Measurements from ENCODE around the gene HNRNPA2B1. TPM values are rescaled to one million over a fixed set of nuclear protein-coding genes. Genes with fewer than 3 reads are reported as not detected.
"Not testable (repeated sequence)": the region's sequence is repeated elsewhere in the genome, so short reads cannot be mapped to it uniquely, and the experiment has no call there.

Gene HNRNPA2B1
- total RNA-seq, 4 donors from 2014 or later, result 184 to 306 (median 234) TPM

GRCh38 chr7:26165950-26166683, 34.4 kb downstream of the HNRNPA2B1 start:
- Histone ChIP-seq H3K4me3 (no peak overlapping the region), H3K9me3 (no peaks in the 10 kb centered on the region), H3K4me1 (peaks cover 0 to 5% (median 0%) of the 10 kb centered on the region in 4 donors), H3K36me3 (peaks cover 0 to 35% (median 0%) of the 10 kb centered on the region in 3 donors), H3K27ac (no peak overlapping the region), H3K27me3 (no peaks in the 10 kb centered on the region)
- 65 to 71% methylated on average over 9 of the region's 9 CpGs for WGBS, 2 donors
- TF ChIP-seq POLR2A (IDR thresholded peaks at IDR 0.05), result no peak
- no peak for TF ChIP-seq EP300 (IDR thresholded peaks at IDR 0.05)
- TF ChIP-seq CTCF (IDR thresholded peaks at IDR 0.05), result no peak
- no peak for DNase-seq (ENCODE audit: low spot score in 2 of 2)

GRCh38 chr7:26163804-26164203, 36.7 kb downstream of the HNRNPA2B1 start:
- H3K27ac ChIP-seq; H3K27me3 ChIP-seq; H3K4me1 ChIP-seq; H3K9me3 ChIP-seq; DNase-seq (ENCODE audit: low spot score in 2 of 2); H3K4me3 ChIP-seq: not testable (repeated sequence)
- 75 to 80% methylated on average over 1 of the region's 1 CpG for WGBS, 2 donors
- H3K36me3 ChIP-seq, result peaks cover 0 to 16% (median 0%) of the 10 kb centered on the region in 3 donors

- Histone ChIP-seq H3K4me3 (no peak overlapping the region), H3K27ac (no peak overlapping the region), H3K27me3 (no peaks in the 10 kb centered on the region), H3K9me3 (no peaks in the 10 kb centered on the region), H3K4me1 (peaks cover 0 to 5% (median 0%) of the 10 kb centered on the region in 4 donors), H3K36me3 (peaks cover 0 to 16% (median 0%) of the 10 kb centered on the region in 3 donors)
- 69 to 82% methylated on average over 2 of the region's 2 CpGs for WGBS, 2 donors
- DNase-seq (ENCODE audit: low spot score in 2 of 2), result no peak
- TF ChIP-seq CTCF (IDR thresholded peaks at IDR 0.05) (no peak), POLR2A (IDR thresholded peaks at IDR 0.05) (no peak), EP300 (IDR thresholded peaks at IDR 0.05) (no peak)
Observed at GRCh38 chr7:26162431-26162830, 38.1 kb downstream of the HNRNPA2B1 start.

- Histone ChIP-seq H3K4me1 (peaks cover 0 to 11% (median 6%) of the 10 kb centered on the region in 4 donors), H3K36me3 (peaks cover 0 to under 1% (median 0%) of the 10 kb centered on the region in 3 donors), H3K4me3 (no peak overlapping the region), H3K9me3 (no peaks in the 10 kb centered on the region), H3K27ac (no peak overlapping the region), H3K27me3 (no peaks in the 10 kb centered on the region)
- no peak for DNase-seq (ENCODE audit: low spot score in 2 of 2)
- no peak for TF ChIP-seq POLR2A (IDR thresholded peaks at IDR 0.05)
- 94 to 96% methylated on average over 2 of the region's 2 CpGs for WGBS, 2 donors
Observed at GRCh38 chr7:26160896-26161295, 39.6 kb downstream of the HNRNPA2B1 start.

GRCh38 chr7:26159243-26159642, 41.3 kb downstream of the HNRNPA2B1 start:
- Histone ChIP-seq H3K4me3 (no peak overlapping the region), H3K27me3 (no peaks in the 10 kb centered on the region), H3K27ac (no peak overlapping the region), H3K9me3 (no peaks in the 10 kb centered on the region), H3K4me1 (peaks cover 0 to 18% (median 11%) of the 10 kb centered on the region in 4 donors), H3K36me3 (no peaks in the 10 kb centered on the region)
- 79 to 89% methylated on average over 2 of the region's 2 CpGs for WGBS, 2 donors
- no peak for DNase-seq (ENCODE audit: low spot score in 2 of 2)
- TF ChIP-seq POLR2A (IDR thresholded peaks at IDR 0.05) (no peak), EP300 (IDR thresholded peaks at IDR 0.05) (no peak), CTCF (IDR thresholded peaks at IDR 0.05) (no peak)

GRCh38 chr7:26157520-26158105, 42.9 kb downstream of the HNRNPA2B1 start:
- Histone ChIP-seq H3K36me3 (no peaks in the 10 kb centered on the region), H3K4me1 (peaks cover 0 to 34% (median 16%) of the 10 kb centered on the region in 4 donors), H3K9me3 (no peaks in the 10 kb centered on the region), H3K27me3 (peaks cover 0 to 6% of the 10 kb centered on the region in 2 donors), H3K27ac (no peak overlapping the region), H3K4me3 (no peak overlapping the region)
- no peak for TF ChIP-seq POLR2A (IDR thresholded peaks at IDR 0.05)
- no peak for TF ChIP-seq EP300 (IDR thresholded peaks at IDR 0.05)
- TF ChIP-seq CTCF (IDR thresholded peaks at IDR 0.05), result no peak
- DNase-seq (ENCODE audit: low spot score in 2 of 2), result no peak
- 79 to 83% methylated on average over 4 of the region's 4 CpGs for WGBS, 2 donors

Measured in tibial nerve (tissue), 4 donors.